H7 (cell line): ENCODE results near the gene TNPO3. TPM values are rescaled to one million over a fixed set of nuclear protein-coding genes. Genes with fewer than 3 reads are reported as not detected.
"Not testable (repeated sequence)": the region's sequence is repeated elsewhere in the genome, so short reads cannot be mapped to it uniquely, and the experiment has no call there.

Source experiments
- DNase-seq: peaks from one replicate; pipeline ENCODE4 v3.0.0; 2012
- H3K27me3 ChIP-seq: 2 replicates; pipeline ENCODE4 v1.6.0; 2011; ENCODE audit warnings: mild to moderate bottlenecking, low read length; ENCODE audit not compliant: control insufficient read depth, insufficient read depth
- H3K36me3 ChIP-seq: replicated peaks from 2 replicates; pipeline ENCODE4 v1.5.1; 2011; ENCODE audit warnings: low read length; ENCODE audit not compliant: control insufficient read depth, insufficient read depth
- H3K4me3 ChIP-seq: 2 replicates; pipeline ENCODE4 v1.5.1; 2011; ENCODE audit warnings: low read depth, mild to moderate bottlenecking, control low read depth, low read length, moderate library complexity; ENCODE audit not compliant: insufficient read depth
- total RNA-seq: library from RNA; depleted of rRNA; stranded (reverse); fragments of >200 nt; shearing (Covaris generic); gene quantifications from 2 replicates; pipeline ENCODE4 v1.2.3, GENCODE V29; 2014

Gene TNPO3
- total RNA-seq, 1 experiment from 2014 or later = 98.0 TPM

DNA sequence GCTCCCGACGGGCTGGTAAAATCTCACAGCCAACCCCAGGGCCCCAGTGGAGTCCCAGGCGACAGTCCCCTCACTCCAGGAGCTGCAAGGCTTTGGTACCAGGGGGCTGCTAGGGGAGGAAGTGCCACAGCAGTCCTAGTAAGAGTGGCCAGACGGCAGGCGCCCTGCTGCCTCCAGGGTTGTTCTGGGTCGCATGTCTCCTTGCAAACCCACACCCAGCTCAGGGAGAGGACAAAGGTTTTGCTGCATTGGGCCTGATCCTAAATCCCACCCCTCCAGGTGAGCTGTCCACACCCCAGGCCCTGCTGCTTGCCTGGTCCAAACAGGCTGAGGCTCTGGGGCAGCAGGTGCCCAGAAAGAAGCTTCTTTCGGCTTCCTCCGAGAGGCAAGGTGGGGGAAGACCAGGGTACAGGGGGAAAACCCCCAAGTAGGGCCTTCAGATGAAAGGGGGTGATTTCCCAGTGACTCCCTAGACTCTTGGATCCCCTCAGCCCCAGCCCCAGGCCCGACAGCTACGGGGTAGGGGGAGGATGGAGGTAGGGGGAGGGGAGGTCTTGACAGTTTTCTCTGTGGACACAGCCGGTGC lies 140.3 kb downstream of the TNPO3 start:
- peak; percentile 56 for DNase-seq

DNA sequence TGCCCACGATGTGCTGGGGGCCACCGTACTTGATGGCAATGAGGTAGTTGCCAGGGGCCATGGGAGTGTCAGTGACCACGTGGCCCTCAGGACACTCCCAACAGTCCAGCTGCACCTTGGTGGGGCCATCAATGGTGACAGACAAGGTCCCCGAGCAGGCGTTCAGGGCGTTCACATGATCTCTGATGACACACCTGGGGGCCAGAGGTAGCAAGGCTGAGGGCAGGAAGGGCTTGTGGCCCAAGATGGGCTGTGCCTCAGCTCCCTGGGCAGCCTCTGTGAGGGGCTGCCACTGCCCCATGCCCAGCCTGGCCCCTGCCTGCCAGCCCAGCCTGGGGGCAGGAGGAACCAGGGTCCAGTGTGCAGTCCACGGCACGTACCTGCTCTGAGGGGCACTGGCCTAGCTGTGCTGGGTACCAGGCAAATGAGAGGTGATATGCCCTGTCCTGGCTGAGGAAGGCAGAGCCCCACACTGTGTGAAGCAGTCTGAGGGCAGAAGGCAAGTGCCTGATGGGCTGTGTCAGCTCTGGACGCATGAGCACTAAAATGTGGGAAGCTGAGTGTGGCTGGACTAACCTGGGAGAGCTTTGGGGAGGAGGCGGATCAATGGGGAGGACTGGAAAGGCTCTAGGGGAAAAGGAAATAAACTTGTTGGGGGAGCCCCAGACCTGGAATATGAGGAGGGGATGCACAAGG lies 140.9 kb downstream of the TNPO3 start:
- H3K36me3 ChIP-seq = no peaks in the 10 kb centered on the region
- no peak overlapping the region for H3K4me3 ChIP-seq
- DNase-seq = peak; percentile 25
- peaks cover 27% of the 10 kb centered on the region for H3K27me3 ChIP-seq

More for the DNA sequence above, 140.3 kb downstream of the TNPO3 start:
- H3K36me3 ChIP-seq = no peaks in the 10 kb centered on the region
- H3K4me3 ChIP-seq = no peak overlapping the region
- H3K27me3 ChIP-seq = peaks cover 27% of the 10 kb centered on the region

DNA sequence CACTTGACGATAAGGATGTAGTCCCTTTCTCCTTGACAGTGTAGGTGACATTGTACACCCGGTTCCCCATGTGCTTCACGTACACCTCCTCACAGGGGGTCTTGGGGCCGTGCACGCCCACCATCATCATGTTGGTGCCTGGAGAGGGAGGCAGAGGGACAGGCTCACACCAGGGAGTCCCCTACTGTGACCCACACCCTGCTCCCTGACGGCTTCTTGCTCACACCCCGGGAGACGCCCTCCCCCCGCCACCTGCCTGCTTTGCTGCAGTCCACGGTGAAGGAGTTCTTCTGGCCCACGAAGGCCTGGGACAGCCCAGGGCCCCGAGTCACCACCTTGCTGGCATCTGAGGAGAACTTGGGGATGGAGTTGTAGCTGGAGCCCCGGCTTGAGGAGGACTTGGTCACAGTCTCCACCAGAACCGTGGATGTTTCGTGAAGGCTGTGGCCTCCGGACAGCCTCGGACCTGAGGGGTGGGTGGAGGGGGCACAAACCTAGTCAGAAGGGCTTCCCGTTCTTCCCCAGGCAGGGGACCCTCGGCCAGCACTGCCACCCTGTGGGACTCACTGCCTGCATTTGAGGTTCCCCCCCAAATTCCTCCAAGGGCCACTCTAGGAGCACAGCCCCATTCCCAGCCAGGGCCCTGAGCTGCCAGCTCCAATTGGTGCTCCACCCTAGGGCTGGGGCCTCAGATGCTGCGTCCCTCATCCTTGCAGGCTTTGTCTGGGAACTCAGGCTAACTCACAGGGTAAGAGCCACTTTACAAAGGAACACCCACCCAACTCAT lies 142.0 kb downstream of the TNPO3 start:
- DNase-seq, H3K4me3 ChIP-seq, H3K36me3 ChIP-seq: not testable (repeated sequence)
- peaks cover 27% of the 10 kb centered on the region for H3K27me3 ChIP-seq

DNA sequence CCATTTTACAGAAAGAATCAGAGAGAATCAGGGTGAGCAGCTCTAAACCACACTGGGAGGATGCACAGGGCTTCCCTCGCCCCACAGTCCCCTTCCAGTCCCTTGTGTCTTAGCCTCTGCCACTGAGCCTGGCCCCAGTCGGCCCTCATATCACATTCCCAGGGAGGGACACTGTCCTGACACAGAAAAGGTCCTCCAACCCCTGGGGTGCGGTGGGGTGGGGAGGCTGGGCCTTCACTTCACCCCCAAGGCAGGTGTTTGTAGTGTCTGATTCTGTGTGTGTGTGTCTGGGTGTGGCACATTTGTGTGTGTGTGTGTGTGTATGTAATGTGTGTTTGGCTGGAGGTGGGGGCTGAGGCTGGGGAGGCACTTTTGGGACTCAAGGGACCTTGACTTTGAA lies 142.6 kb downstream of the TNPO3 start:
- DNase-seq = no peak
- peaks cover 27% of the 10 kb centered on the region for H3K27me3 ChIP-seq

DNA sequence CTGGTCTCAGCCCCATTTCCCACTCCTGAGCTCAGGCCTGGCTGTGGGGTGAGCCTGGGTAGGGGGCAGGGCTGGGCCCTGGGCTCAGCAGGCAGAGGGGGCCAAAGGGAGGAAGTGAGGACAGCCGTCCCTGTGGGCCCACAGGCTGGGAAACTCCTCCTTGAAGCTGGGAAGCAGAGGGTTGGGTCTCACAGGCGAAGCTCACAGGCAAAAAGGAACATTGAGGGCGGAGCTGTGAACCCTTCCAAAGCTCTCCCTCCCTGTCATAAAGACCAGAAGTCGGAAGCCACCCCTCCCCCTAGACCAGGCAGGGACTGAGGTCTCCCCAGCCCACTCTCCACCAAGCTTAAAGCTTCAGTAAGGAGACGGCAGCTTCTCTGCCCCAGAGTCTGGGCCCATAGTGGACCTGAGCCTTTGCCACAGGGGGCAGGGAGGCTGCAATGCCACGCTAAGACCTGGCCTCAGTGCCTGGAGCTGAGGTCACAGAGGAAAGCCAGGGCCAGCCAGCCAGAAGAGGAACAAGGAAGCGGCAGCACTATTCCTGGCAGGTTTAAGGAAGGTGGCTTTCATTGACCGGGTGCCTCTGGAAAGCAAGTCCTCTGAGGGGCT lies 143.4 kb downstream of the TNPO3 start:
- Histone ChIP-seq H3K27me3 (peaks cover 22% of the 10 kb centered on the region), H3K36me3 (no peaks in the 10 kb centered on the region), H3K4me3 (no peak overlapping the region)
- peak; percentile 87 for DNase-seq

More for the DNA sequence above, 142.6 kb downstream of the TNPO3 start:
- H3K36me3 ChIP-seq = no peaks in the 10 kb centered on the region
- H3K4me3 ChIP-seq = no peak overlapping the region

DNA sequence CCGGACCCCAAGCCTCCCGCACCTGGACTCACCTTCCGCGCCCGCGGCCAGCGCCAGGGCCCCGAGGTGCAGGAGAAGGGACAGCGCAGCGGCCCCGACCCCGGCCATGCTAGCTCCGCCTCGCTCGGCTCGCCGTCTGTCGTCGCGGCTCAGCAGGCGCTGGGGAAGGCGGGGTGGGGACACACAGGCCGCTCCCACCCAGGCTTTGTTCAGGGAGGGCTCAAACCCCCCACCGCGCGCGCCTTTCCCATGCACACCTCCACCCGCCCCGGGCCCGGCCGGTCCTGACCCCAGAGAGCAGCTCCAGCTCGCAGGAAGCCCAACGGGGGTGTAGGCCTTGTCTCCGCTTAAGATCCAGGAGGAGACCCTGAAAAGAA lies 144.4 kb downstream of the TNPO3 start, which contains the start of gene KCP:
Gene KCP (minus strand): TSS at position 141 of the 377 bp plus-strand sequence. CDS start 33 bp downstream, at position 108.
- peak within 1 kb of the TSS; percentile 67 for H3K4me3 ChIP-seq
- DNase-seq = peak; percentile 87
- H3K27me3 ChIP-seq = peaks cover 18% of the 10 kb centered on the region

DNA sequence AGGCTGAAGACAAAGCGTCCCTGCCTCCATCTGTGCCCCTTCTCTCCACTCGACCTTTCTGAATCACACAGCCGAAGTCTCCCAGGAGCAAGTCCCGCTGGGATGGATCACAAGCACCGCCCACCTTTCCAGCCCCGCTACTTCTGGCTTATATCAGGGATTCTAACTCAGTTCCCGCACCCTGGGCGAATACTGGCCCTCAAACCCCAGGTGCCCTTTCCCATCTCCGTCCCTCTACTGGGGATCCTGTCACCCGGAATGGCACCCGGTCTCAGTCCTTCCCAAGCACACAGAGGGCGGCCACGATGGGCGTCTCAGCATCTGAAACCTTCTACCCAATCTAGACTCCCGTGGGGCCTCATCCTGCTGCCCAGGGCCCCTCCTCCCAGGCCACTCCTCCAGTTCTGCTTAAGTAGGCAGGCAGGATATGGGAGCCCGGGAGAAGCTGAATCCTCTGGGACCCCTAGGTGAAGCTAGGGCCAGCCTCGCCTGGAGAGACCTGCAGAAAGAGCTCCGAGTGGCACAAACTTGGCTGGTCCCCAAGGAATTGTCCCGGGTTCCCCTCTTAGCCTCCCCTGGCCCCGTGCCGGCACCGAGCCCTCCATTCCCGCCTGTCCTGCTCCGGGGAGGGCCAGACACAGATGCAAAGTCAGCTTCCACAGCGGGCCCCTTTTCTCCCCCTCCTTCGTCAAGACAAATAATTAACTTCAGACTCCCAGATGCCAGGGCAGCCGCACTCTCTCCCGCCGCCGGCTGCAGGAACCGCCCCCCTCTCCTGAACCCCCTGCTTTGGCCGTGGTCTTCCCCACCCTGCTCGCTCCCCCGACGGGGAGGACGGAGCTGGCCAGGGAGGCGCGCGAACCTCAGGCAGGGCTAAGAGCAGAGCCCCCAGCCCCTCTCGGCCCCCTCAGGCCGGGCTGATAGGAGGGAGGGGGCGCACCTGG lies 145.0 kb downstream of the TNPO3 start:
- Histone ChIP-seq H3K27me3 (peaks cover 14% of the 10 kb centered on the region), H3K36me3 (no peaks in the 10 kb centered on the region), H3K4me3 (peak overlapping the region; percentile 67)
- DNase-seq = peak; percentile 86

More for the DNA sequence above, 144.4 kb downstream of the TNPO3 start, which contains the start of gene KCP:
- H3K36me3 ChIP-seq = no peaks in the 10 kb centered on the region

DNA sequence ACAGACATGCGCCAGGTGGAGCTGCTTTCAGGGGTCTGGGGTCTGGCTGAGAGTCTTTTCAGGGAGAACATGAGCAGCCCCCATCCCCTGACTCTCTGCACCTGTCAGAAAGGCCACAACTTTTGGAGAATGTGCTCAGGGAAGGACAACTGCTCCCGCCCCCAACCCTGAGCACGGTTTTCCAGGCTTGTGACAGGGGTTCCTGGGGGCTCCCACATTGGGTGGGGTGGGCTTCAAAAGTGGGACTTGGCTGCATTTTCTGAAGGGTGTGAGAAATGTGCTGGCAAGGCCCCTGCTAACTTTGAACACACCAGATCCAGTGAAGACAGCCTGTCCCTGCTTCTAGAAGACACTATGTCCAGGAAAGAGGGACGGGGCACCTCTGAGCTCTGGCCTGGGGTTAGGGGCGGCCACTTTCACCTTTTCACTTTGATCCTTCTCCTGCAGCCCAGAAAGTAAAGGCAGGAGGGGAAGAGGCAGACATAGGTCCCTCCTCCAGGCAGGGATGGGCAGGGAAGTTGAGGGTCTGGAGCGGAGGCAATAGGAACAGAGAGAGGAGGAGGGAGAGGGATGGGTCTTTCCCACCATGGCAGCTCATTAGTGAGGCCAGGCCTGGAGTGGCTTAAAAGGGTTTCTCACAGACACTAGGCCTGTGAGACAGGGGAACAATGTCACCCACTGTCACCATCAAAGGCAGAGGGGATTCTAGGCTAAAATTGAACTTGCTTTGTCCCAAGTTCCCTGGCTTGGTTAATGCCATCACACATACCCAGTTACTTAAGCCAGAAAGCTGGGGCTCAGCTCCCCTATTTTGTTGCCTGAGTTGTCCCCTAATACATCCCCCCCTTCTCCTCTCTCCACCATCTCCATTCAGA lies 145.9 kb downstream of the TNPO3 start:
- peak; percentile 55 for DNase-seq
- H3K4me3 ChIP-seq = peak overlapping the region; percentile 67
- no peaks in the 10 kb centered on the region for H3K36me3 ChIP-seq
- H3K27me3 ChIP-seq = peaks cover 11% of the 10 kb centered on the region

DNA sequence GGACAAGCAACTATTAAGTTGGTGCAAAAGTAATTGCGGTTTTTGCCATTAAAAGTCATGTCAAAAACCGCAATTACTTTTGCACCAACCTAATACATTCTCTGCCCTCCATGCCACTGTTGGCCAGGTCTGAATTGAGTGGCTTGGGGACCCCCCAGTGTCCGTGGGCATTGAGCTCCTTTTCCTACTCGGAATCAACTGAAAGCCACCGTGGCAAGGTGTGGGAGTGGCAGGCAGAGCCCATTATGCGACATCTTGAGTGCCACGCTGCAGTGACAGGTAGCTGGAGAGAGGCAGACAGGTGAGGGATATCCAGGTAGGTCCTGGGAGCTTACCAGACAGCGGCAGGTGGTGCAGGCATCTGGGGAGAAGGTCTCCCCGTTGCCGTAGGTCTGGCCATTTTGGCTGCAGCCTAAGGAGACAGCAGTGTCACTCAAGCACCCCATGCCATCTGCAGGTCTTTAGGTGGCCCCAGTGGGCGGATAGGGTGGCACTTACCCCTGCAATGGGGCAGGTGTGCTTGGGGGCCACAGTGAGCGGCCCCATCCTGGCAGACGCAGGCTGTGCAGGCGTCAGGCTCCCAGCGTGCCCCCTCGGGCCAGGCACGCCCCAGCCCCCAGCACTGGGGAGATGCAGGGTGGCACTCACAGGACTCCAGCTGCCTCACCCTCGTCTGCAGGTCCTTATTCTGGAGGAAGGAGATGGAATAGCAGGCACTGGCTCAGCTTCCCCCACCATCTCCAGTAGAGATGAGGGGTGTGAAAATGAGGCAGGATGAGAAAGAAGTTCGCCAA lies 147.9 kb downstream of the TNPO3 start:
- H3K36me3 ChIP-seq = no peaks in the 10 kb centered on the region
- peak; percentile 40 for DNase-seq

DNA sequence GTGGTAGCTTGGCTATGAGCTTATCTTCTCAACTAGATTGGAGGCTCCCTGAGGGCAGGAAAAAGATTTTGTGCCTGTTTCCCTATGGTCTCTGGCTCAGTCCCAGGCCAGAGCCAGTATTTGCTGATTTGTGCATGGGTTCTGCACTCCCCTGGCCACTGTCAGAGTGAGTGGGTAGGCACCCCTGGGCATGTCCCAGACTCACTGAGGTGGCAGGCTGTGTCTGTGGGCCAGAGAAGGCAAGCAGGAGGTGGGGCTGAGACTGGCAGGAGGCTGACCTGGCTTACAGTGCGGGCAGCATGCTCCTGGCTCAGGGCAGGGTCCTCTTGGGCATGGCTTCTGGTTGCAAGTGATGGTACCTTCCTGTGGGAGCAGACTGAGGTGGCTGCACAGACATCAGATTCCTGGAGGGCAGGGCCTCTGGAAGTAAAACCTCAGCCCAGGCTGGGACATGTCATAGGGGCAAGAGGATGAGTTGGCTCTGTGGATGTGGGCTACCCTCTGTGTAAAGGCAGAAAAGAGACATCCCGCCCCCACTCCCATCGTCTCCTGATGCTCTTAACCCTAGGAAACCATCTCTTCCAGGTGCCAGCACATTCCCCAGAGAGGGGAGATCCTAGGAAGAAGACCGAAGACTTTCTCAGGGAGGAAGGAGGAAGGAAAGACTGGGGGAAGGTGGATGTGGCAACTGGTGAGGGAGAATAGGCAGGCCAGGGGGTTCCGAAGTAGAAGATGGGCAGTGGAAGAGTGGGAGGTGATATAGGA lies 148.7 kb downstream of the TNPO3 start:
- DNase-seq = no peak

More for the DNA sequence above, 147.9 kb downstream of the TNPO3 start:
- peaks cover 11% of the 10 kb centered on the region for H3K27me3 ChIP-seq
- no peak overlapping the region for H3K4me3 ChIP-seq

DNA sequence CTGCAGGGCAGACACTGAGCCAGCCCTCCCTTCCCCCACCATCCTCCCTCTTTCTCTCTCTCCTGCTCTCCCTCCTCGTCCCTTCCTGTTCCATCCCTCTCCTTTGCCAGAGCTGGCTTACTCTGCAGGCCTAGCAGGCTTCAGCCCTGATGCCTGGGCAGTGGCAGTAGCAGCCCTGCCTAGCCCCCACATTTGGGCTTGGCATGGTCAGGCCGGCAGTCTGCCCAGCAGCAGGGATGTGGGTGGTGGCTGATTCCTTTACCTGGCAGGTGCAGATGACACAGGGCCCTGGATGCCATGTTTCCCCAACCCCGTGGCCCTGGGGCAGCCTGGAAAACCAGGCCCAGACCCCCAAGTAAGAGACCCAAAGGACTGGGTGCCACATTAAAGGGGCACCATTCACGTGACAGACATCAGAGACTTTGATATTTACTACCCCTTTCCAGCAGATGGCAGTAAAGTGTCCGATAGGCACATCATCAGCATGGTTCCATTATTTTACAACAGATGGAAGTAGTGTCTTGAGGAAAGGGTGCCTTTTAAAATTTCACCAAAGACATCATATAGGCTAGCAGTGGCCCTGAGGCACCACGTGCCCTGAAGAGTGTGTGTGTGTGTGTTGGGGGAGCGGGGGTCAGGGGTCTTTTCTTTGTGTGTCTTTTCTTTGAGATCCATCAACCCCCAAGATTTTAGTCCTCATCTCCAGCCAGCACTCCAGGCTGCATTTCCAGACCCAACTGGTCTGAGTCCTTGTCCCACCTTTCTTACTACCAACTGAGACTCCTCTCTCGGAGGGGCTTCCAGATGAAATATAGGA lies 150.3 kb downstream of the TNPO3 start:
- no peak overlapping the region for H3K4me3 ChIP-seq
- DNase-seq = peak; percentile 91
- H3K36me3 ChIP-seq = no peaks in the 10 kb centered on the region
- H3K27me3 ChIP-seq = no peaks in the 10 kb centered on the region; the same call in 1 of the 2 replicates

More for the DNA sequence above, 148.7 kb downstream of the TNPO3 start:
- H3K27me3 ChIP-seq = peaks cover 11% of the 10 kb centered on the region
- H3K4me3 ChIP-seq = no peak overlapping the region
- H3K36me3 ChIP-seq = no peaks in the 10 kb centered on the region
